ENCODE measurements around the gene NANP.

NANP gene

GRCh38 chr20:25567286-25567685 lies 56.5 kb downstream of the NANP start:
- DNase-seq, result no peak

DNA sequence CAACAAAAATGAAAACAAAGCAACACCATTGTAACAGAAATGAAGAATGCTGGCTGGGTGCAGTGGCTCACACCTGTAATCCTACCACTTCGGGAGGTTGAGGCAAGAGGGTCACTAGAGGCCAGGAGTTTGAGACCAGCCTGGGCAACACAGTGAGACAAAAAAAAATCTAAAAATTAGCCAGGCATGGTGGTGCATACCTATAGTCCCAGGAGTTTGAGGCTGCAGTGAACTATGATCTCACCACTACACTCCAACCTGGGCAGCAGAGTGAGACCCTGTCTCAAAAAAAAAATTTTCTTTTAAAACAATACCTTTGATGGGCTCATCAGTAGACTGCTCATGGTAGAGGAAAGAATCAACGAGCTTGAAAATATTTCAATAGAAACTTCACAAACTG lies 57.0 kb downstream of the NANP start:
- no peak for DNase-seq

DNA sequence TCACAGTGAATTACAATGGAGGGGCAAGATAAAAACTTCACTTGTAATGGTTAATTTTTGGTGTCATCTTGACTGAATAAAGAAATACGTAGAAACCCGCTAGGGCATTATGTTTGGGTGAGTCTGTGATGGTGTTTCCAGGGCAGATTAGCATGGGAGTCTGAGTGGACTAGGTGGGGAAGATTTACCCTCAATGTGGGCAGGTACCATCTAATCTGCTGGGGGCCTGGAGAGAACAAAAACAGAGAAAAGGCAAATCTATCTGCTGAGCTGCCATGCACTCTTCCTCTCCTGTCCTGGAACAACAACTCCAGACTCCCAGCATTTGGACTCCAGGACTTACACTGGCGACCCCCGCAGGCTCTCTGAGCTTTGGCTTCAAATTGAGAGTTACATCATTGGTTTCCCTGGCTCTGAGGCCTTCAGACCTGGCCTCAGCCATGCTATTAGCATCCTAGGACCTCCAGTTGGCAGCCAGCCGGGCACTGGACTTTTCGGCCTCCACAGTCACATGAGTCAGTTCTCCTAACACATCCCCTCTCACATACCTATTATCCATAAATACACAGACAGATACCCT lies 58.1 kb downstream of the NANP start:
- DNase-seq, result no peak

DNA sequence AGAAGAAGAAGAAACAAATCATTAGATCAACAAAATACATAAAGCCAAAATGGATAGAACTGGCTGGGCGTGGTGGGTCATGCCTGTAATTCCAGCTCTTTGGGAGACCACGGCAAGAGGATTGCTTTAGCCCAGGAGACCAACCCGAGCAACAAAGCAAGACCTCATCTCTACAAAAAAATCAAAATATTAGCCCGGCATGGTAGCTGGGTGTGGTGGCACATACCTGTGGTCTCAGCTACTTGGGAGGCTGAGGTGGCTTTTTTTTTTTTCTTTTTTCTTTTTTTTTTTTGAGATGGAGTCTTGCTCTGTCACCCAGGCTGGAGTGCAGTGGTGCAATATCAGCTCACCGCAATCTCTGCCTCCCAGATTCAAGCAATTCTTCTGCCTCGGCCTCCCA lies 59.9 kb downstream of the NANP start:
- DNase-seq, result no peak

- DNase-seq, result no peak
These were observed 60.5 kb downstream of the NANP start for GRCh38 chr20:25563362-25563761.

All from T1000 (cell line).